HG02938 (cell line): Measurements from ENCODE around the gene PPP2R2D.

Source experiments
- ATAC-seq: cut with Tn5 transposase; IDR thresholded peaks from one replicate; pipeline ENCODE4 v1.9.1; 2021; ENCODE audit warnings: mild to moderate bottlenecking, moderate library complexity; ENCODE audit not compliant: unreplicated experiment

PPP2R2D gene

GRCh38 chr10:131900350-131901152, at the start of gene PPP2R2D:
TSS of gene PPP2R2D (plus strand) at chr10:131901008. CDS start at chr10:131901149, 141 bp downstream.
- ATAC-seq: peak; percentile 86

- ATAC-seq: no peak
These were observed 49.5 kb upstream of the PPP2R2D start for GRCh38 chr10:131851346-131851745.

- no peak for ATAC-seq
These were observed 48.5 kb upstream of the PPP2R2D start for GRCh38 chr10:131852176-131852822.

- ATAC-seq: no peak
These were observed 47.8 kb upstream of the PPP2R2D start for GRCh38 chr10:131852823-131853609.

- no peak for ATAC-seq
These were observed 47.2 kb upstream of the PPP2R2D start for GRCh38 chr10:131853610-131853964.

GRCh38 chr10:131854579-131855335, 46.1 kb upstream of the PPP2R2D start:
- ATAC-seq: no peak

GRCh38 chr10:131855461-131856401, 45.1 kb upstream of the PPP2R2D start:
- no peak for ATAC-seq

GRCh38 chr10:131856441-131857094, 44.2 kb upstream of the PPP2R2D start:
- ATAC-seq: no peak

- ATAC-seq: no peak
These were observed 43.4 kb upstream of the PPP2R2D start for GRCh38 chr10:131857156-131858117.

- ATAC-seq: no peak
These were observed 42.7 kb upstream of the PPP2R2D start for GRCh38 chr10:131858118-131858515.

GRCh38 chr10:131858583-131859340, 42.0 kb upstream of the PPP2R2D start:
- ATAC-seq: no peak

GRCh38 chr10:131859341-131860020, 41.3 kb upstream of the PPP2R2D start:
- ATAC-seq: no peak

- ATAC-seq: no peak
These were observed 40.5 kb upstream of the PPP2R2D start for GRCh38 chr10:131860311-131860710.

GRCh38 chr10:131860806-131861440, 39.9 kb upstream of the PPP2R2D start:
- ATAC-seq: no peak

GRCh38 chr10:131862548-131862947, 38.3 kb upstream of the PPP2R2D start:
- ATAC-seq: no peak

GRCh38 chr10:131865223-131865917, 35.4 kb upstream of the PPP2R2D start:
- no peak for ATAC-seq
